HUES6 (cell line): ENCODE results near the gene SLC27A1.
"Not testable (repeated sequence)": the region's sequence is repeated elsewhere in the genome, so short reads cannot be mapped to it uniquely, and the experiment has no call there.

Experiments
- H3K27ac ChIP-seq: 2 replicates; pipeline ENCODE4 v1.7.0; 2013; ENCODE audit warnings: low read depth, mild to moderate bottlenecking, low read length, inconsistent platforms
- H3K27me3 ChIP-seq: 2 replicates; pipeline ENCODE4 v1.6.1; 2013; ENCODE audit warnings: low read length; ENCODE audit not compliant: control insufficient read depth, insufficient read depth
- H3K36me3 ChIP-seq: 2 replicates; pipeline ENCODE4 v1.6.1; 2013; ENCODE audit warnings: low read length; ENCODE audit not compliant: control insufficient read depth, insufficient read depth
- H3K4me1 ChIP-seq: 2 replicates; pipeline ENCODE4 v1.6.1; 2013; ENCODE audit warnings: low read length; ENCODE audit not compliant: control insufficient read depth, insufficient read depth
- H3K4me3 ChIP-seq: 2 replicates; pipeline ENCODE4 v1.5.1; 2013; ENCODE audit warnings: low read depth, low read length
- H3K9ac ChIP-seq: one replicate; pipeline ENCODE4 v1.6.1; 2013; ENCODE audit warnings: mild to moderate bottlenecking, low read length
- H3K9me3 ChIP-seq: 2 replicates; pipeline ENCODE4 v1.6.1; 2013; ENCODE audit warnings: low read depth, low read length; ENCODE audit not compliant: control insufficient read depth, insufficient read depth

SLC27A1 gene

DNA sequence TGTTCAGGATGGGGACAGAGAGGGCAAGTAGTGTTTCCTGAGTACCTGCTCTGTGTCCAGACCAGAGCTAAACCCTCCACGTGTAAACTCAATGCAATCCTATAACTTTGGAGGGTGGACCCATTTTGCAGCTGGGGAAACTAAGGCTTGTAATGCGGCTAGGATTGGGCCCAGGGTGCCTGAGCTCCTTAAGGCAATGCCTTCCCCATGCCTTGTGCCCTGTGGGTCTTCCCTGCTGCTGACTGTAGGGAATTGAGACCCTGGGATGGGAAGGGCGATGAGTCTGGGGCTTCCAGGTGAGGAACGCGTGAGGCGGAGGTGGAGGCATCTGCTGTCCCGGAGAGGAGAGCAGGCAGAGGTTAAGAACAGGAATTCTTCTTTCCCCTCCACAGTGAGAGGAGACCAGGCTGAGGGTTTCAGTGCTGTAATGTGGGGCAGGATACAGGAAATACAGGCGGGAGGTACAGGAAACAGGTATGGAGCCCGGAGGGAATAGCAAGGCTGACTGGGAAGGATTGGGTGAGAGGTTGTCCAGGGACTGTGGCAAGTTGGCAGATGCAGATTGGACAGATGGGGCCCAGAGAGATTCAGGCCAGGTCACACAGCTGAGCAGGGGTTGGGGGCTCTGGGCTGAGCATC lies 19.2 kb downstream of the SLC27A1 start:
- no peaks in the 10 kb centered on the region for H3K9me3 ChIP-seq
- H3K9ac ChIP-seq: no peak overlapping the region
- H3K4me3 ChIP-seq: peak overlapping the region; percentile 37
- H3K27me3 ChIP-seq: no peaks in the 10 kb centered on the region
- H3K4me1 ChIP-seq: peaks cover 17% of the 10 kb centered on the region
- no peaks in the 10 kb centered on the region for H3K36me3 ChIP-seq
- H3K27ac ChIP-seq: no peak overlapping the region

DNA sequence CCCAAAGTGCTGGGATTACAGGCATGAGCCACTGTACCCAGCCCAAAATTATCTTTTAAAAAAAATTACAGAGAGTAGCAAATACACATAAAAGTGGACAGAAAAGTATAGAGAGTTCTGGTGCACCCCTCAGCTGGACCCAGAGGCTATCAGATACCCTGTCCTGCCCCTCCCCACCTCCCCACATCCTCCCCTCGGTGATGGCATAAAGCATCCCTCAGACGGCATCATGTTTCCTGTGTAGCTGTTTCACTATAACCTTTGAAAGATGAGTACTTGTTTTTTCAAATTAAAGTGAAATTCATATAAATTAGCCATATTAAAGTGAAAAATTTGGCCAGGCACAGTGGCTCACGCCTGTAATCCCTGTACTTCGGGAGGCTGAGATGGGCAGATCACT lies 20.1 kb downstream of the SLC27A1 start:
- Histone ChIP-seq H3K27me3 (no peaks in the 10 kb centered on the region), H3K27ac (no peak overlapping the region), H3K9me3 (no peaks in the 10 kb centered on the region), H3K9ac (no peak overlapping the region), H3K36me3 (no peaks in the 10 kb centered on the region), H3K4me3 (no peak overlapping the region), H3K4me1 (peaks cover 17% of the 10 kb centered on the region)

DNA sequence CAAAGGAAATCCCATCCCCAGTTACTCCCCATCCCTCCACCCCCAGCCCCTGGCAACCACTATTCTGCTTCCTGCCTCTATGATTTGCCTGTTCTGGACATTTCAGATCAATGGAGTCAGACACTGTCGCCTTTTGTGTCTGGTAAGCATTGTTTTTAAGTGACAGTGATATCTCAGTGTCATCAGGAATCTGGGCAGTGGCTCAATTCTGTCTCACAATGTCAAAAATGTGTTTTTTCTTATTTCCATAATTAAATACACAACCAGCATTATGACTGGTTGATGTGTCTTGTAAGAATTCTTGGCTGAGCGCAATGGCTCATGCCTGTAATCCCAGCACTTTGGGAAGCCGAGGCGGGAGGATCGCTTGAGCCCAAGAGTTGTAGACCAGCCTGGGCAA lies 21.0 kb downstream of the SLC27A1 start:
- Histone ChIP-seq H3K27me3 (no peaks in the 10 kb centered on the region), H3K4me3 (no peak overlapping the region), H3K9me3 (no peaks in the 10 kb centered on the region), H3K9ac (no peak overlapping the region), H3K36me3 (no peaks in the 10 kb centered on the region), H3K27ac (no peak overlapping the region), H3K4me1 (peaks cover 17% of the 10 kb centered on the region)

DNA sequence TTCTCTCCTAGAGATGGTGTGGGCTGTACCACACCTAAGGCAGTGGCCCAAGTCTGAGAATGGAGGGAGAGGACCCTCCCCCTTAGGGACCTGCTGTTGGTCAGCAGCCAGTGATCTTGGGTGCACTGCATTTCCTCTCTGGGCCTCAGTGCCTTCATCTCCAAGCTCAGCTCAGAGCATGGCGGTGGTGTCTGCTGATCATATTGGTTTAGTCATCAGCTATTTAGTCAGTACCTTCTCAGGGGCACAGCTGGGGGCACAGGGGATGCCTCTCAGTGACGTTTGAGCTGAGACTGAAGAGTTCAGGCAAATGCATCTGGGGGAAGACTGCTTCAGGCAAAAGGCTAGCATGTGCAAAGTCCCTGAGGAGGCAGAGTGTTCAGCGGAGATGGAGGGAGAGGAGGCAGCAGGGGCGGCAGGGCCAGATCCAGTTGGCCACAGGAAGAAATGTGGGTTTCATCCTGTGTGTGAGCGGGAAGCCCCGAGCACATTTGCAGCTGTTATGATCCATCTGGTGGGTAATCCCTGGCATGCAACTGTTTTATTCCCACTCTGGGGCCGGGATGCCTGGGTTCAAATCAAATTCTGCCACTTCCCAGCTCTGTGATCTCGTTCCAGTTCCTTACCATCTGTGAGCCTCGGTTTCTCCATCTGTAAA lies 25.4 kb downstream of the SLC27A1 start:
- Histone ChIP-seq H3K9ac (no peak overlapping the region), H3K36me3 (no peaks in the 10 kb centered on the region), H3K4me3 (no peak overlapping the region), H3K27me3 (no peaks in the 10 kb centered on the region), H3K9me3 (no peaks in the 10 kb centered on the region), H3K27ac (no peak overlapping the region), H3K4me1 (peaks cover 23% of the 10 kb centered on the region)

DNA sequence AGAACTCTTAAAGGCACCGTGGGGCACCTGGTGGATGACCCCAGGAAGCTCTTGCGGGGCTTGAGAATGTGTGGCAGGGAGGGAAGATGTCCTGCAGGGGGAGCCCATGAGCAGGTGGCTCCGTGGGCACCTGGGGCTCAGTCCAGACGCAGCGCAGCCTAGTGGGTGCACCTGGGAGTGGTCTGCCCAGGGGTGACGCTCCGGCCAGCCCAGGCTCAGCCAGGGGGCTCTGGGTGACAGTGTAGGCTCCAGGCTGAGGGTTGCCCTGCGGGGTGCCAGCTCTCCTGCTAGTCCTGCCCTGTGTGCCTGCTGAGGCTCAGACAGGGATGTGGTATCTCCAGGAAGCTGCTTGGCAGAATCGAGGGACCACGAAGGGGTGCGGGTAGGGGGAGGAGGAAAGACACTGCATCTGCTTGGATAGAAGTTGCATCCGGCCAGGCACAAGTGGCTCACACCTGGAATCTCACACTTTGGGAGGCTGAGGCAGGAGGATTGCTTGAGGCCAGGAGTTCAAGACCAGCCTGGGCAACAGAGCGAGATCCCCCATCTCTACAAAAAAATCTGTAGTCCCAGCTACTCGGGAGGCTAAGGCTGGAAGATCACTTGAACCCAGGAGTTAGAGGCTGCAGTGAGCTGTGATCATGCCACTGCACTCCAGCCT lies 26.1 kb downstream of the SLC27A1 start:
- Histone ChIP-seq H3K27me3 (no peaks in the 10 kb centered on the region), H3K36me3 (no peaks in the 10 kb centered on the region), H3K4me1 (peaks cover 23% of the 10 kb centered on the region), H3K9me3 (no peaks in the 10 kb centered on the region), H3K9ac (no peak overlapping the region), H3K4me3 (no peak overlapping the region), H3K27ac (no peak overlapping the region)

DNA sequence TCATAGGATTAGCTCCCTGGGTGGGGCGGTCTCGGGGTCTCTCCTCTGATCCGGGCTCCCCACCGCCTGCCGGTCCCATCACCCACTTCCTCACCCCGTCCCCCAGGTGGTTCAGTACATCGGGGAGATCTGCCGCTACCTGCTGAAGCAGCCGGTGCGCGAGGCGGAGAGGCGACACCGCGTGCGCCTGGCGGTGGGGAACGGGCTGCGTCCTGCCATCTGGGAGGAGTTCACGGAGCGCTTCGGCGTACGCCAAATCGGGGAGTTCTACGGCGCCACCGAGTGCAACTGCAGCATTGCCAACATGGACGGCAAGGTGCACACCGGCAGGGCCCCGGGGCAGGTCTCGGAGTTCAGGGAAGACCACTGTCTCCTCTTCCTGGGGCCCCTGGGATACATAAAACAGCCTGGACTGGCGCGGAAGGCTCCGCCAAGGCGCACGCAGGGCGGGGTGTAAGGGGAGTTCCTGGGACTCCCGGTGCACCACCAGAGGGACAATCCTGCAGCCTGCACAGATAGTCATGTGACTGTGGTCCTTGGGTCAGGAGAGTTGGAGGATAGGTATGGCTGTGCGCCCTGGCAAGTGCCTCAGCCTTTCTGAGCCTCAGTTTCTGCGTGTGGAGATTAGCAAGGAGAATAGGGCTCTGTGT lies 26.9 kb downstream of the SLC27A1 start:
- Histone ChIP-seq H3K36me3 (no peaks in the 10 kb centered on the region), H3K27me3 (no peaks in the 10 kb centered on the region), H3K4me1 (peaks cover 23% of the 10 kb centered on the region), H3K9ac (no peak overlapping the region), H3K27ac (no peak overlapping the region), H3K4me3 (peak overlapping the region; percentile 46), H3K9me3 (no peaks in the 10 kb centered on the region)

DNA sequence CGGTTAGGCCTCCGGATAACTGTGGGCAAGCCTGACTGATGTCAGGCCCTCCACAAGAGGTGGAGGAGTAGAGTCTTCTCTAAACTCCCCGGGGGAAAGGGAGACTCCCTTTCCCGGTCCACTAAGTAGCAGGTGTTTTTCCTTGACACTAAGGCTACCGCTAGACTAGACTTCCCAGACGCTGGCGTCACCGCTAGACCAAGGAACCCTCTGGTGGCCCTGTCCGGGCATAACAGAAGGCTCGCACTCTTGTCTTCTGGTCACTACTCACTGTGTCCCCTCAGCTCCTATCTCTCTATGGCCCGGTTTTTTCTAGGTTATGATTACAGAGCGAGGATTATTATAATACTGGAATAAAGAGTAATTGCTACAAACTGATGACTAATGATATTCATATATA lies 28.7 kb downstream of the SLC27A1 start:
- H3K9me3 ChIP-seq, H3K4me3 ChIP-seq, H3K27me3 ChIP-seq, H3K36me3 ChIP-seq, H3K27ac ChIP-seq, H3K9ac ChIP-seq: not testable (repeated sequence)
- H3K4me1 ChIP-seq: peaks cover 23% of the 10 kb centered on the region

DNA sequence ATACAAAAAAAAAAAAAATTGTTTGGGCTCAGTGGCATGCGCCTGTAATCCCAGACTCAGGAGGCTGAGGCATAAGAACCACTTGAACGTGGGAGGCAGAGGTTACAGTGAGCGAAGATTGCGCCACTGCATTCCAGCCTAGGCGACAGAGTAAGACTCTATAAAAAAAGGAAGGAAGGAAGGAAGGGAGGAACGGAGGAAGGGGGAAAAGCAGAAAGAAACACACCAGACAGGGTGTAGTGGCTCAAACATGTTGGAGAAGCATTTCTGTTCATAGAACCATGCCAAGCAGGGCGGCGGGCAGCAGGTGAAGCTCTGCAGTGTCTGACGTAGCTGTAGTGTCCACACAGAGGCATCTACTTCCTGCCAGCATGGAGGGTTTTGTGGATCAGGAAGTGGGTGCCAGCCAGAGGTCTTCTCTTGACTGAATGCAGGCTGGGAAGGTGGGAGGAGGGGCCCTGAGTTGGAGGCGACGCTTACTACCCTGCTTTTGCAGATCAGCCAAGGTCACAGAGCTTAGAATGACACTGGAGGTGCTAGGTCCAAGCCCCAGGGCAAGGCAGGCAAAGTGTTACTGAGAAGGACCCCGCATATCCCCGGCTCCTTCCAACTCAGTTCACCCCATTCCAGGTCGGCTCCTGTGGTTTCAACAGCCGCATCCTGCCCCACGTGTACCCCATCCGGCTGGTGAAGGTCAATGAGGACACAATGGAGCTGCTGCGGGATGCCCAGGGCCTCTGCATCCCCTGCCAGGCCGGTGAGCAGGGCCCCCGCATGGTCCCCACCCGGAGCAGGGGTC lies 29.5 kb downstream of the SLC27A1 start:
- no peak overlapping the region for H3K4me3 ChIP-seq
- H3K27me3 ChIP-seq: no peaks in the 10 kb centered on the region
- no peak overlapping the region for H3K27ac ChIP-seq

DNA sequence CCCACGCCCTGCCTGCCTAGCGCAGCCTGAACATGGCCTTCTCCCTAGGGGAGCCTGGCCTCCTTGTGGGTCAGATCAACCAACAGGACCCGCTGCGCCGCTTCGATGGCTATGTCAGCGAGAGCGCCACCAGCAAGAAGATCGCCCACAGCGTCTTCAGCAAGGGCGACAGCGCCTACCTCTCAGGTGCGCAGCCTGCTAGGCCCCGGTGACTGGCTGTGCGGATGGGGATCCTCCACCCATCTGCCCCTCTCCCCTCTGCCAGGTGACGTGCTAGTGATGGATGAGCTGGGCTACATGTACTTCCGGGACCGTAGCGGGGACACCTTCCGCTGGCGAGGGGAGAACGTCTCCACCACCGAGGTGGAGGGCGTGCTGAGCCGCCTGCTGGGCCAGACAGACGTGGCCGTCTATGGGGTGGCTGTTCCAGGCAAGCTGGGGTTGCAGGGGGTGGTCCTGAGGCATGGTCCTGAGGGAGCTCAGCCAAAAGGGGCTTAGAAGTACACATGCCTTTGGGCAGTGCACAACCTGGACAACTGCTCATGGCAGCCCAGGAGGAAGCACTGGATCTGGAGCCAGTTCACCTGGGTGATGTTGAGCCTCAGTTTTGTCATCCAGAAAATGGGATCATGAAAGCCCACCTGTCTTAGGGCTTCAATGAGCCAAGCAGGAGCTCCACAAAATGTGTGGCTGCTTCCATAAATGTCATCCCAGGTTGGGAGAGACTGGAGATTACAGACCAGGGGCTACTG lies 30.3 kb downstream of the SLC27A1 start:
- Histone ChIP-seq H3K36me3 (no peaks in the 10 kb centered on the region), H3K27me3 (no peaks in the 10 kb centered on the region), H3K27ac (no peak overlapping the region), H3K4me3 (no peak overlapping the region), H3K4me1 (peaks cover 23% of the 10 kb centered on the region), H3K9ac (peak overlapping the region; percentile 30), H3K9me3 (no peaks in the 10 kb centered on the region)

More for the DNA sequence above, 29.5 kb downstream of the SLC27A1 start:
- H3K9me3 ChIP-seq: no peaks in the 10 kb centered on the region
- peak overlapping the region; percentile 30 for H3K9ac ChIP-seq
- peaks cover 23% of the 10 kb centered on the region for H3K4me1 ChIP-seq
- no peaks in the 10 kb centered on the region for H3K36me3 ChIP-seq

DNA sequence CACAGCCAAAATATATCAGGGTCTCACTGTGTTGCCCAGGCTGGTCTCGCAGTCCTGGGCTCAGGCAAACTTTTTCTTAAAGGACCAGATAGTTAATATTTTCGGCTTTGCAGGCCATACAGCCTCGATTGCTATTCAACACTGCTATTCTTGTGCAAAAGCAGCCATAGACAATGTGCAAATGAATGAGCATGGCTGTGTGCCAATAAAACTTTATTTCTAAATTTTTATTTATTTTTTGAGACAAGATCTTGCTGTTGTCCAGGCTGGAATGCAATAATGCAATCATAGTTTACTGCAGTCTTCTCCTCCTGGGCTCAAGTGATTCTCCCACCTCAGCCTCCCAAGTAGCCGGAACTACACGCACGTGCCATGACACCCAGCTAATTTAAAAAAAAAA lies 32.9 kb downstream of the SLC27A1 start:
- no peak overlapping the region for H3K4me3 ChIP-seq
- H3K9ac ChIP-seq: no peak overlapping the region
- H3K4me1 ChIP-seq: peaks cover 13% of the 10 kb centered on the region
- H3K27me3 ChIP-seq: no peaks in the 10 kb centered on the region
- no peak overlapping the region for H3K27ac ChIP-seq
- H3K9me3 ChIP-seq: no peaks in the 10 kb centered on the region
- H3K36me3 ChIP-seq: no peaks in the 10 kb centered on the region
